IPS-15b (cell line): ENCODE data around the gene TRAPPC4.

Experiments used
- H3K27me3 ChIP-seq: one replicate; pipeline ENCODE4 v1.6.1; 2013; ENCODE audit warnings: low read length; ENCODE audit not compliant: control insufficient read depth, insufficient read depth
- H3K36me3 ChIP-seq: one replicate; pipeline ENCODE4 v1.6.1; 2013; ENCODE audit warnings: low read length; ENCODE audit not compliant: control insufficient read depth, insufficient read depth
- H3K4me1 ChIP-seq: one replicate; pipeline ENCODE4 v1.6.1; 2013; ENCODE audit warnings: mild to moderate bottlenecking, low read length; ENCODE audit not compliant: control insufficient read depth, insufficient read depth
- H3K4me3 ChIP-seq: one replicate; pipeline ENCODE4 v1.5.1; 2013; ENCODE audit warnings: low read depth, low read length
- H3K9ac ChIP-seq: one replicate; pipeline ENCODE4 v1.6.1; 2013; ENCODE audit warnings: low read depth, mild to moderate bottlenecking, low read length
- H3K9me3 ChIP-seq: one replicate; pipeline ENCODE4 v1.6.1; 2013; ENCODE audit warnings: mild to moderate bottlenecking, low read length; ENCODE audit not compliant: control insufficient read depth, insufficient read depth

TRAPPC4 gene

DNA sequence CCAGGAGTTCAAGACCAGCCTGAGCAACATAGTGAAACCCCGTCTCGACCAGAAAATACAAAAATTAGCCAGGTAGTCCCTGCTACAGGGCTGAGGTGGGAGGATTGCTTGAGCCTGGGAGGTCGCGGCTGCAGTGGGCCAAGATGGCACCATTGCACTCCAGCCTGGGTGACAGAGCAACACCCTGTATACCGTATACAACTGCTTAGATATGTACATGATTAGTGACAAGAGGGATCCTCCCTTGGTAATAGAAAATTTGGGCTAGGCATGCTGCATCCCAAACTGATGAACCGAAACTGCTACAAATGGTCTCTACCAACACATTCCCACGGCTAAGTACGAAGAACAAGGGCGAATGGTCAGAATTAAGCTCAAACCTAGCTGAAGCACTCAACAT is 24.4 kb downstream of the TRAPPC4 start:
- no peaks in the 10 kb centered on the region for H3K9me3 ChIP-seq
- peaks cover 9% of the 10 kb centered on the region for H3K4me1 ChIP-seq
- H3K9ac ChIP-seq: no peak overlapping the region
- H3K36me3 ChIP-seq: peaks cover 19% of the 10 kb centered on the region
- no peaks in the 10 kb centered on the region for H3K27me3 ChIP-seq
- H3K4me3 ChIP-seq: no peak overlapping the region

- Histone ChIP-seq H3K27me3 (no peaks in the 10 kb centered on the region), H3K4me1 (peaks cover 9% of the 10 kb centered on the region), H3K9me3 (no peaks in the 10 kb centered on the region), H3K4me3 (peak overlapping the region; percentile 18), H3K9ac (no peak overlapping the region), H3K36me3 (peaks cover 37% of the 10 kb centered on the region)
Measured at GRCh38 chr11:119044708-119045107, 26.1 kb downstream of the TRAPPC4 start.

GRCh38 chr11:119046489-119046888 is 27.9 kb downstream of the TRAPPC4 start:
- Histone ChIP-seq H3K27me3 (no peaks in the 10 kb centered on the region), H3K4me3 (no peak overlapping the region), H3K9me3 (no peaks in the 10 kb centered on the region), H3K4me1 (peaks cover 7% of the 10 kb centered on the region), H3K36me3 (peaks cover 50% of the 10 kb centered on the region), H3K9ac (no peak overlapping the region)

DNA sequence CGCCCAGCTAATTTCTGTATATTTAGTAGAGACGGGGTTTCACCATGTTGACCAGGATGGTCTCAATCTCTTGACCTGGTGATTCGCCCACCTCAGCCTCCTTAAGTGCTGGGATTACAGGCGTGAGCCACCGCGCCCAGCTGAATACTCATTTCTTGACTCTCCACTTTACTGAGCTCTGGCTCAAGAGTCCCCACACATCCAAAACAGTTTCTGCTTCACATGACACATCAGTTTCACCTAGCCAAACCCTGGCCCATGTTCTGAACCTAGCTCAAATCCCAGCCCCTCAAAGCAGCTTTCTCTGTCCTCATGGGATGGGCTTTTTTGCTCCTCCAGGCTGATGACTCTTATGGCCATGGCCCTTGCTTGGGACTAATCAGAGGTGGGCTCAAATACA is 28.6 kb downstream of the TRAPPC4 start:
- Histone ChIP-seq H3K9me3 (no peaks in the 10 kb centered on the region), H3K9ac (no peak overlapping the region), H3K4me1 (peaks cover 7% of the 10 kb centered on the region), H3K36me3 (peaks cover 57% of the 10 kb centered on the region), H3K27me3 (no peaks in the 10 kb centered on the region), H3K4me3 (no peak overlapping the region)

GRCh38 chr11:119048644-119049043 is 30.1 kb downstream of the TRAPPC4 start:
- Histone ChIP-seq H3K4me3 (no peak overlapping the region), H3K36me3 (peaks cover 71% of the 10 kb centered on the region)

GRCh38 chr11:119049081-119049480 is 30.5 kb downstream of the TRAPPC4 start:
- no peaks in the 10 kb centered on the region for H3K9me3 ChIP-seq
- peaks cover 7% of the 10 kb centered on the region for H3K4me1 ChIP-seq
- no peaks in the 10 kb centered on the region for H3K27me3 ChIP-seq
- H3K4me3 ChIP-seq: no peak overlapping the region
- no peak overlapping the region for H3K9ac ChIP-seq
- peaks cover 75% of the 10 kb centered on the region for H3K36me3 ChIP-seq

More at GRCh38 chr11:119048644-119049043, 30.1 kb downstream of the TRAPPC4 start:
- Histone ChIP-seq H3K27me3 (no peaks in the 10 kb centered on the region), H3K4me1 (peaks cover 7% of the 10 kb centered on the region), H3K9me3 (no peaks in the 10 kb centered on the region), H3K9ac (no peak overlapping the region)

DNA sequence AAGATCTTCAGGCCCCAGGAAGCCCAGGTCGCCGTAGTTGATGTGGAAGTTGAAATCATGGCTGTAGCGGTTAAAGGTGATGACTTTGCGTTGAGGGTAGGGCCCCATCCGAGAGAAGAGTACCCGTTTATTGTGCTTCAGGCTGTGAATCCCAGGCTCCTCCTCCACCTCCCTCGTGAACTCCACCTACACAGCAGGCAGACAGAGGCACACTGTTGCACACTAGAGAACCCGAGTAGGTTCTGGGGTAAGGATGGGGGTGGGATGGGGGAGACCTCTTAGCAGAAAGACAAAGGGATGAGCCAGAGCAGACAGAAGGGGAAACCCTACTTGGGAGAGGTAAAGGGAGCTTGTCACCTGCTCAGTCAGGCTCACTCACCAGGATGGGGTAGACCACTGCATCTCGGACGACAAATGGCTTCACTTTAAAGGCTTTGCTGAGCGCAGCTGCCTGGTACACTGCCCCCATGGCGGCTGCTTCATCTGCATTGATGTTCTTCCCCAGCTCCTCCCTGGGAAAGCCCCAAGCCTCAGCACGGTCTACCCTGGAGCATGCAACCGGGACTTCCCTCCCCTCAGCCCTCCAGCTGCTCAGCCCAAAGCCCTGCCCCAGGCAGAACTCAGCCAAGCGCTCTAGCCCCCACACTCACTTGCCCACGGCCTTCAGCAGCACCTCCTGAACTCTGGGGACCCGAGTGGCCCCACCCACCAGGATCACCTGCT is 33.0 kb downstream of the TRAPPC4 start:
- H3K36me3 ChIP-seq: peaks cover 83% of the 10 kb centered on the region
- H3K27me3 ChIP-seq: no peaks in the 10 kb centered on the region
- H3K4me1 ChIP-seq: peaks cover 3% of the 10 kb centered on the region
- H3K9ac ChIP-seq: no peak overlapping the region
- H3K4me3 ChIP-seq: no peak overlapping the region
- no peaks in the 10 kb centered on the region for H3K9me3 ChIP-seq

DNA sequence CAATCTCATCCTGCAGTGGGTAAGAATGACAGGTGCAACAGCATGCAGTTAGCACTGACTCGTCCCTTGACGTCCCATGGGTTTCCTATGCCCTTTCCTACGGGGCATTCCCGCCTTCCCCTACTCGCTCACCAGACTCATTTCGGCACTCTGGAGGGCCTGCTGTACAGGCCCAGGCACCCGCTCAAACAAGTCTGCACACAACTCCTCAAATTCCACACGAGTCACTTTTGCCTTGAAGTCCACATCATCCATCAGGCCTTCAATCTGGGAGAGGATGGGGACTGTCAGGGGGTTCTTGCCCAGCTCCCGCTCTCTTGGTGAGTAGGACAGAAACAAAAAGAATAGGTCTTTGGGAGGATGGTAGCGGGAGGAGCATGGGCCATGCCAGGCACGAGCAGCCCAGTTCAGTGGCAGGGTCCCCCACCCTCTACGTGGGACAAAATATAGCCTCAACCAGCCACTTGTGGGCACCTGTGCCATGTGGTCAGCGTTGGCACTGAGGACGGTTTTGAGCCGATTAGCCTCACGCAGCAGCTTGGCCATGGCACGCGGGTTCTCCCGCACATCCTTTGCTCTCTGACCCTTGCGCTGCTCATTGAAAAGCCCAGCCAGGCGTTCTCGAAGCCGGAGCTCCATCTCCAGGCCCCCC is 33.7 kb downstream of the TRAPPC4 start:
- Histone ChIP-seq H3K4me3 (no peak overlapping the region), H3K36me3 (peaks cover 77% of the 10 kb centered on the region), H3K9ac (no peak overlapping the region), H3K27me3 (no peaks in the 10 kb centered on the region), H3K9me3 (no peaks in the 10 kb centered on the region), H3K4me1 (peaks cover 3% of the 10 kb centered on the region)

DNA sequence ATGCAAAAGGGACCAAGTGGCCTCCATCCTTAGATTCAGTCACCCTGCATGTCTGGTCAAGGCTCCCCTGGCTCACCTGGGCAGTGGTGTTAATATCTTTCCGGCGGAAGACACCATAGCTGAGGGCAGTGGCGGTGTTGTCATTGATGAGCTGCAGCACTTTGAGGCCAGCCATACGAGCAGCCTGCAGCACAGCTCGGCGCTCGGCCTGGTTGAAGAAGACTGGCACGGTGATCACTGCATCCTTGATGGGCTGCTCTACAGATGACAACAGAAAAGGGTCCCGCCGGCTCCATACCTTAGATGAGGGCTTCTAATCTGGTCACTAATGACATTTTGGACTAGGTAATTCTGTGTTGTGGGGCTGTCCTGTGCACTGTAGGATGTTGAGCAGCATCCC is 35.9 kb downstream of the TRAPPC4 start:
- Histone ChIP-seq H3K27me3 (no peaks in the 10 kb centered on the region), H3K9ac (no peak overlapping the region), H3K4me1 (peaks cover 3% of the 10 kb centered on the region), H3K36me3 (peaks cover 56% of the 10 kb centered on the region), H3K4me3 (no peak overlapping the region), H3K9me3 (no peaks in the 10 kb centered on the region)

DNA sequence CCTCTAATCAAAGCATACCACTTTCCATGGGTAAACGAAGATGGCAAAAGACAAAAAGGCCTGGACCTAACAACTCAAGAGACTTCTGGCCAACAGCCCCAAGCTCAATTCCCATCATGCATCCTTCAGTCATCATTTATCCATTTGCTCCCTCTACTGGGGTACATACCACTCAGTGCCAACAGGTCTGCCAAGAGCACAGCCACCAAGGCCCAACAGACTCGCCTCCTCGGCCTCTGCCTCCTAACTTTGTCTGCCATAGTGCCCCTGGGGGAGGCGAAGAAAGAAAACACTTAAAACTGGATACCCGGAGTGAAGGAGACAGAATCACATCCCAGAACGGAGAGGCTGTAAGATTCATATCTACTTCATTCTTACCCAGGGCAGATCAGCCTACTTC is 37.3 kb downstream of the TRAPPC4 start:
- Histone ChIP-seq H3K9ac (peak overlapping the region; percentile 79), H3K9me3 (no peaks in the 10 kb centered on the region), H3K36me3 (peaks cover 46% of the 10 kb centered on the region), H3K4me3 (peak overlapping the region; percentile 87), H3K4me1 (peaks cover 3% of the 10 kb centered on the region), H3K27me3 (no peaks in the 10 kb centered on the region)

DNA sequence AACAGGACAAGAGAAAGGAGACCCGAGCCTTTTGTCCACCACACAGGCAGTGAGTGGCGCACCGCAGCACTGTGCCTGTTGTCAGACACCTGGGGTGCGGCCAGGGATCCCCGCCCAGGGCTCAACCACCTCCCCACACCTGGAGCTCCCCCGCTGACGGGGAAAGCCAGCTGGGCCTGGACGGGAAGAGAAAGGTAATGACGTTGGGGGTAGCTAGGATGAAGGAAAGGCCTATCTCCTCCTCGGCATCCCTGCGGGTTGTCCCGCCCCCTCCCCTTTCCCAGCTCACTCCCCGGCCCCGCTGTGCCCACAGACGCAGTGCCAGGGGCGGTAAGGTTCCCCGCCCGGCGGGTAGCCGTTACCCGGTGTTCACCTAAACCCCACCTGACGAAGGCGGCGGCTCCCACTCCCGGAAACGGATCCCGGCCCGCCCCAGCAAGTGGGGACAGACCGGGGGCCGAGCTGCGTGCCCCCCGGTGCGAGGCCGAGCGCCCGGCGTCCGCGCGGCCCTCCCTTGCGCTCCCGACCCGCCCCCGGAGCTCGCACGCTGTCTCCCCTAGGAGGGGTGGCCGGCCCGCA is 37.9 kb downstream of the TRAPPC4 start:
- H3K9ac ChIP-seq: peak overlapping the region; percentile 79
- H3K4me1 ChIP-seq: peaks cover 3% of the 10 kb centered on the region
- no peaks in the 10 kb centered on the region for H3K27me3 ChIP-seq
- H3K9me3 ChIP-seq: no peaks in the 10 kb centered on the region
- peak overlapping the region; percentile 87 for H3K4me3 ChIP-seq
- H3K36me3 ChIP-seq: peaks cover 40% of the 10 kb centered on the region
